HG02970 (cell line): Measurements from ENCODE around the gene MARK2.

ENCODE experiments used
- ATAC-seq: cut with Tn5 transposase; IDR thresholded peaks from one replicate; pipeline ENCODE4 v1.9.1; 2021; ENCODE audit warnings: mild to moderate bottlenecking, moderate library complexity, moderate number of reproducible peaks; ENCODE audit not compliant: unreplicated experiment, low FRiP score

MARK2 gene

GRCh38 chr11:63952570-63952969 lies 113.7 kb downstream of the MARK2 start:
- ATAC-seq = no peak

GRCh38 chr11:63958008-63958407 lies 119.1 kb downstream of the MARK2 start:
- ATAC-seq = no peak
